Vagina (tissue), 2 donors: Measurements from ENCODE around the gene CCNB1.

ENCODE experiments used
- CTCF ChIP-seq, 3 experiments: fragments of 450-650 bp in 2 of 3; fragments of 200-600 bp in 1 of 3; sonication (generic) in 1 of 3; IDR thresholded peaks; one replicate each; pipeline ENCODE4 v1.5.1; 2017 to 2019; ENCODE audit warnings: antibody characterized with exemption in 3 of 3, mild to moderate bottlenecking in 2 of 3, moderate library complexity in 2 of 3
- POLR2A ChIP-seq, 2 donors: fragments of 450-650 bp; IDR thresholded peaks; one replicate each; pipeline ENCODE4 v1.6.1; 2017; ENCODE audit warnings: antibody characterized with exemption in 2 of 2, mild to moderate bottlenecking in 2 of 2, moderate library complexity in 2 of 2
- POLR2AphosphoS5 ChIP-seq, 2 donors: sonication (generic); formaldehyde crosslinking; IDR thresholded peaks; one replicate each; pipeline ENCODE4 v1.9.0; 2017; ENCODE audit warnings: antibody characterized with exemption in 2 of 2, mild to moderate bottlenecking in 2 of 2, low read depth in 1 of 2; ENCODE audit not compliant: insufficient read depth in 1 of 2

GRCh38 chr5:69131304-69131703, 35.6 kb upstream of the CCNB1 start:
- TF ChIP-seq CTCF (IDR thresholded peaks at IDR 0.05) (no peak), POLR2AphosphoS5 (IDR thresholded peaks at IDR 0.05; ENCODE audit: insufficient read depth in 1 of 2, low read depth in 1 of 2) (no peak), POLR2A (IDR thresholded peaks at IDR 0.05) (no peak)
